Stimulated activated CD4-positive, alpha-beta T cell treated with anti-CD3 and anti-CD28 coated beads, TNF-alpha, amount 100 ng/mL, for 48 hours (primary cell): ENCODE results near the gene MICALL1.
"Not testable (repeated sequence)": the region's sequence is repeated elsewhere in the genome, so short reads cannot be mapped to it uniquely, and the experiment has no call there.

ENCODE experiments used
- DNase-seq, 3 donors: peaks; one replicate each; pipeline ENCODE4 v3.0.0-alpha.2; 2020; ENCODE audit warnings: low read depth in 3 of 3

Gene MICALL1

DNA sequence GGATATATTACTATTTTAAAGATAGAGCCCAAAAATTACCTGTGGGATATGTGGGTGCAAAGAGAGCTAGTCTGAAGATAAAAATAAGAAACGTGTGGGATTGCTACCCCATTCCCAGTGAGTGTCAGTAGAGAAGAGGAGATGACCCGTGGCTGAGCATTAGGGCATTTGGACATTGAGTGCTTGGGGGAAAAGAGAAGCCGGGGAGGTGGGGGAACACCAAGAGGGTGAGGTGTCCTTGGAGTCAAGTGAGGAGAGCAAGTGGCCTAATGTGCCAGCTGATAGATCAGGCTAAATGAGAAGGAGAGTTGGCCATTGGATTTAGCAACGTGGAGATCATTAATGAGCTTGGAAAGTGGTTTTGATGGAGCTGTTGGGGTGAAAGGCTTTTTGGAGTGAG is 48.6 kb downstream of the MICALL1 start:
- no peak for DNase-seq

GRCh38 chr22:37955825-37956397 is 49.8 kb downstream of the MICALL1 start:
- not testable (repeated sequence) for DNase-seq

- DNase-seq = no peak
Observed at GRCh38 chr22:37957232-37957631, 51.1 kb downstream of the MICALL1 start.

DNA sequence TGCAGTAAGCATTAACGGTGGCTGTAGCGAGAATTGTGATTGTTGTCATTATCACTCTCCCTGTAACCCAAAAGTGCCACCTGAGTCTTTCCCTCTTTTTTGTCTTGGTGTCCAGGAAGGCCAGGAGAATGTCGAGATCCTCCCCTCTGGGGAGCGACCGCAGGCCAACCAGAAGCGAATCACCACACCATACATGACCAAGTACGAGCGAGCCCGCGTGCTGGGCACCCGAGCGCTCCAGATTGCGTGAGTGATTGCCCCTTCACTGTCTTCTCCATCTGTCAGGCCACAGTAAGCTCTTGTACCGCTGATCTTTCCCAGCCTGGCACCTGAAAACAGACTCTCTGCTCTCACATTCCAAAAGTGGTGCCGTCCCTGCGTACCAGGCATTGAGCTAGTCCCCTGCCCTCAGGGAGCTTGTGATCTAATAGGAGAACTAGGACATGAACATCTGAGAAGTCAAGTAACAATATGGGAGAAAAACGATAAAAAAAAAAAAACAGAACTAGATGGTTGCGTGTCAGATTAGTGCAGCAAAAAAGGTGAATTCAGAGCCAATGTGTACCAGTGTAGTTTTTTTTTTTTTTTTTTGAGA is 53.2 kb downstream of the MICALL1 start:
- DNase-seq = no peak

DNA sequence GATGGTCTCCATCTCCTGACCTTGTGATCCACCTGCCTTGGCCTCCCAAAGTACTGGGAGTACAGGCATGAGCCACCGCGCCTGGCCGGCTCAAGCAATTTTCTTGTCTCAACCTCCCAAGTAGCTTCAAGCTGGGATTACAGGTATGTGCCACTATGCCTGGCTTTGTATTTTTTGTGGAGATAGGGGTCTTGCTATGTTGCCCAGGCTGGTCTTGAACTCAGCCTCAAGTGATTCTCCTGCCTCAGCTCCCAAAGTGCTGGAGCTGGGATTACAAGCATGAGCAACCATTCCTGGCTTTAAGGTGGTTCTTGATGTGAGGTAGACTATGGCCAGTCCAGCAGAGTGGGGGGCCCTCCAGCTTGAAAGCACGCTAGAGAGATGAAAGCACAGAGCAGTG is 55.0 kb downstream of the MICALL1 start:
- DNase-seq = no peak

DNA sequence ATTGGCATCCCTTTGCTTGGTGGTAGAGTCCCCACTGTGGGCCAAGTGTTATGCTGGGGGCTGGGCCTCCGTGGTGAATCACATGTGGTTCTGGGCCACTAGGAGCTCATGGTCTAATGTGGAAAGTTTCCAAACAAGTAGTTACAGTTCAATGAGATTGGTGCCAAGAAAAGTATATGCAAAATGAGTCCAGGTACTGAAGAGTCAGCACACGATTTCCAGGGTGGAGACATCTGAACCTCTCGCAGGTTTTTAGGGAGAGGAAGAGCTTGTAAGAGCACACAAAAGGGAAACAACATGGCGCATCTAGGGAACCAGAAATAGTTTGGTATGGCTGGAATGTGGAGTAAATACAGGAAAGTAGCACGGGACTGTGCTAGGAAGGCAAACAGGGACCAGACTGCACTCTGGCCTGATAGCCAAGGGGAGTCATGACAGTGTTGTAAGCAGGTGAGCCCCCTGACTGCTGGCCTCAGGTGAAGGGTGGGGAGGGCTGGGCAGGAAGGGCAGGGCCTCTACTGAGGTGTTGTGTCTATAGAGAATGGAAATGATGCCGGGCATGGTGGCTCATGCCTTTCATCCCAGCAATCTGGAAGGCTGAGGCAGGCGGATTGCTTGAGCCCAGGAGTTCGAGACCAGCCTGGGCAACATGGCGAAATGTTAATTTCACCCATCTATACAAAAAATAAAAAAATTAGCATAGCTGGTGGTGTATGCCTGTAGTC is 60.0 kb downstream of the MICALL1 start:
- DNase-seq = no peak

DNA sequence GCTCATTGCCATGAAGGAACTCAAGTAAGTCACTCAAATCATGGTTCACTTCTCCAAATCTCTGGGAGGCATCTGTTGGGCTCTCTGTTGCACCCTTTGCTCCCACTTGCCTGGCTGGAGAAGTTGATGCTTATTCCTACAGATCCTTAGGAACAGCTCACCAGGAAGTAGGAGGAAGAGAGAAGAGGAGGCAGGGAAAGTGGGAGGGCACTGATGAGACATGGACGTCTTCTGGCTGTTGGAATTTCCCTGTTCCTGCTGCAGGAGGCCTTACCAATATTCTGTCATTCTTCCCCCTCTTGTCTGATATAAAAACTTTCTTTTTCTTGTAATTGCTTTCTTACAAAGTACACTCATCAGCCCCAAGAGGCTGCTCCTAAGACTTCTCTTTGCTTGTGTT is 61.0 kb downstream of the MICALL1 start:
- no peak for DNase-seq

- DNase-seq = no peak
Observed at GRCh38 chr22:37967637-37968451, 61.7 kb downstream of the MICALL1 start.

DNA sequence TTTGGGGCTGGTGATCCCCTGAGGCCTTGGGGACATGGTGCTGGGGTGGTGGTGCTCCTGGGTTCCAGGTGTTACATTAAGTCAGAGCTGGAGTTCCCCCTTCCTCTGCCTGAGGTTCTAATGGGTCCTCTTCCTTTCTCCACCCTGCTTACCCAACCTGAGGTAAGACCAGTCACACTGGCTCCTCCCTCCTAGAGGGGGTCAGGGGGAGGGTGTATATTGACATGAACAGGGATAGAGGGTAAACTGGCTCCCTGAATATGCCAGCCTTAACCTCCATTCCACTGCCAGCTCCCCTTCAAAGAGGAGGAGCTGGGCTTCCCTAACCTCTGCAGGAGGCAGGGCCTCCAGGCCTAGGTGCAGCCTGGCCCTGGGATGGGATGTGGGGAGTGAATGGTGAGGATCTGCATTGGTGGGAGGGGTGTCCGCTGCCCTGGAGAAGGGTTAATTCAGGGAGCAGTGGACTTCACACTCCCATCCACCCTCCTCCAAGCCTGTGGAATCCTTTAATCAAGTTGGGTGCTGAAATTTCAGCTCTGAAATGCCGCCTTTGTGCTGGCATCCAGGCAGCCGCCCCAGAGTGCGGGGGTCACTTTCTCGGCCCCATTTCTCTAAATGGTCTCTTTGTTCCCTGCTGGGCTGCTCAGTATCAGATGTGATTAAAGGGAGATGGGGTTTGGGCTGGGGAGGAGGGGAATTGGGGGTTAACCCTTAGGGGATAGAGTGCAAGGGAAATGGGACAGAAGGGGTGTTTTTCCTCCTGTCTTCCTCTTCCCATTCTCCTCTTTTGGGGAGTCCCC is 62.6 kb downstream of the MICALL1 start:
- no peak for DNase-seq

DNA sequence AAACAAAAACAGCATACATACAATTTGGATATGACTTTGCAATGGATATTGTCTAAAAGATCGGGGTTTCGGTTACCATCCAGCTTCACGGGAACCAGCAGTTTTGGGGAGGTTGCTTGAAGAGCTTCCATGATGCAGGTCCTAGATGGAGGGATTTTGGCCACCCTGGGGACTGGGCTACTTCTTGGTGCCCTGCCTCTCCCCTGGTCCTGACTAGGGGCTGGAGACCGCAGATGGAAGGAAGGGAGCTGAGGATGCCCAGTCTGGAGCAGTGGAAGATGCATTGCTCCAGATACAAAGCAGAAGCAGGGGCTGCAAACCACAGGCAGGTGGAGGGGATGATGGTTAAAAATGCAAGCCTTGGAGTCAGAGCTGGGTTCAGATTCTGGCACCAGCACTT is 64.8 kb downstream of the MICALL1 start:
- DNase-seq = no peak

- DNase-seq = no peak
Observed at GRCh38 chr22:37971475-37972434, 65.7 kb downstream of the MICALL1 start.

GRCh38 chr22:37972527-37972926 is 66.4 kb downstream of the MICALL1 start:
- DNase-seq = no peak

- DNase-seq = no peak
Observed at GRCh38 chr22:37973271-37974170, 67.4 kb downstream of the MICALL1 start.

GRCh38 chr22:37975153-37975552 is 69.1 kb downstream of the MICALL1 start:
- DNase-seq = no peak

- DNase-seq = not testable (repeated sequence)
Observed at GRCh38 chr22:37976022-37976421, 69.9 kb downstream of the MICALL1 start.

DNA sequence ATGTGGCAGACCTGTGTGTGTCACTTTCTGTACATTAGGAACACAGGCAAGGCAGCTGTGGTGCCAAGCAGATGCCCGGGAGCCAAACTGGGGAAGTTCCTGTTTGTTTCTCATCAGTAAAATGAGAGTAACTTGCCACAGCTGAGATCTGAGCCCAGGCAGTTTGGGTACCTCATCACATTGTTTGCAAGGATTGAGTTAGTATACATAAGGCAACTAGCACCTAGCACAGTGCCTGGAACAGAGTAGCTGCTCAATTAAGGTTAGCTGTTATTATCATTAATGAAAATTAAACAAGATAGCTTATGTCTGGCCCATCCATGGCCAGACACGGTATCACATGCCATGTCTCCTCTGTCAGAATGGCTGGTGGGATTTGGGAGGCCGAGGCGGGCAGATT is 70.5 kb downstream of the MICALL1 start:
- no peak for DNase-seq

DNA sequence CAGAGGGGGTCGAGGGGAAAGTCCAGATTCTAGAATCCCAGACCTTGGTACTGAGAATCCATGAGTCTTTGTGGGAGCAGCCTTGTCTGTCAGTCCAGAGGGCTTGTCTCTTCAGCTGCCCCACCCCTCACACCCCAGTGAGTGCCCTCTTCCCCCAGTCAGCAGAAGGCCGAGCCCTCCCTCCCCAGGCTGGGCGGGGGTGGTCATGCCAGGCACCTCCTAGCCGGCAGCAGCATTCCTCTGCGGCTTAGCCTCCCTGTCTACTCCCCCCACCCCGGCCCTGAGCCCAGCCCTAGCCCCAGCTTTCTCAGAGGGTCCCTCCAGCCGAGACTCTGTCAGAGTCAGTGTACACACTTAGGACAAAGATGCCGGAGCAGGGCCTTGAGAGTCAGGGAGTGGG is 73.7 kb downstream of the MICALL1 start:
- no peak for DNase-seq

DNA sequence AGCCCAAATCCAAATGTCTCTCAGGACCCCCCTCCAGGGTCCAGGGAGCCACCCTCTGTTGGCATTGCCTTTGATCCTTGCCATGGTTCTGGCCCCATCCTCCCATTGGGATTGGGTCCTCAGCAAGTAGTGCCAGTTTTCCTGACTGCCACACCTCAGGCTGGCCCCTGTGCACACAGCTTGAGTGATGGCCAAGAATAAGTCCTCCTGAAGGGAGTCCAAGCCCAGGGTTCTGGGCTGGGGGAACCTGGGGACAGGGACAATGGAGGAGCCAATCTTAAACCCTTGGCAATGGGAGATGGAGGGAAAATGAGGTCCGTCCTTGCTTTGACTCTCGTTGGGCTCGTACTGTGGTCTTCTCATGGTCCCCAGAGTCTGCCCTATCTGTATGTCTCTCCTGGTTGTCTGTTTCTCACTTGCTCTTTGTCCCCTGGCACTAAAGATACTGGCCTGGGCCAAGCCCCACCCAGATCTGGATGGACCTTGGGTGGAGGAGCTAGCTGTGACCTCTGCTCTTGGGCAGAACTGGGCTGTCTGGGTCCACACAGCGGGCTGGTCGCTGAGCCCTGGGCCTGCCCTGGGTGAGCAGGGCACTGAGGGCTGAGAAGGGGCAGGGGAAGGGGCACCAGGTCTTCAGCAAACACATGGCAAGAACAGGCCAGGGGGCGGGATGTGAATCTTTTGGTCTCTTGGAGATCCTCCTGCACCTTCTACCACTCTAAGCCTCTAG is 75.3 kb downstream of the MICALL1 start:
- no peak for DNase-seq
